Measurements from ENCODE around the gene ZC3HAV1. TPM values are rescaled to one million over a fixed set of nuclear protein-coding genes. Genes with fewer than 3 reads are reported as not detected.
"Not testable (repeated sequence)": the region's sequence is repeated elsewhere in the genome, so short reads cannot be mapped to it uniquely, and the experiment has no call there.

ZC3HAV1 gene
- total and polyA plus RNA-seq, 5 donors from 2014 or later = 122 to 220 (median 154) TPM

GRCh38 chr7:139129814-139130213 is 20.3 kb upstream of the ZC3HAV1 start:
- peaks cover 14% of the 10 kb centered on the region for H3K4me1 ChIP-seq (ENCODE audit: control insufficient read depth, insufficient read depth, low read length, poor library complexity, severe bottlenecking)
- H3K27me3 Mint-ChIP-seq; H3K27ac Mint-ChIP-seq; ATAC-seq (ENCODE audit: low read depth in 2 of 2); H3K9me3 ChIP-seq (ENCODE audit: control insufficient read depth in 2 of 2, low read length in 2 of 2); H3K36me3 Mint-ChIP-seq; H3K27me3 ChIP-seq (ENCODE audit: control insufficient read depth, insufficient read depth, low read length); H3K4me3 ChIP-seq (ENCODE audit: low read depth, low read length); H3K9me3 Mint-ChIP-seq; H3K27ac ChIP-seq (ENCODE audit: insufficient read depth, low read length, poor library complexity, severe bottlenecking); DNase-seq; H3K36me3 ChIP-seq (ENCODE audit: control insufficient read depth, insufficient read depth, low read length); H3K4me3 Mint-ChIP-seq: not testable (repeated sequence)
- H3K4me1 Mint-ChIP-seq = peaks cover 10 to 27% (median 20%) of the 10 kb centered on the region in 4 donors

DNA sequence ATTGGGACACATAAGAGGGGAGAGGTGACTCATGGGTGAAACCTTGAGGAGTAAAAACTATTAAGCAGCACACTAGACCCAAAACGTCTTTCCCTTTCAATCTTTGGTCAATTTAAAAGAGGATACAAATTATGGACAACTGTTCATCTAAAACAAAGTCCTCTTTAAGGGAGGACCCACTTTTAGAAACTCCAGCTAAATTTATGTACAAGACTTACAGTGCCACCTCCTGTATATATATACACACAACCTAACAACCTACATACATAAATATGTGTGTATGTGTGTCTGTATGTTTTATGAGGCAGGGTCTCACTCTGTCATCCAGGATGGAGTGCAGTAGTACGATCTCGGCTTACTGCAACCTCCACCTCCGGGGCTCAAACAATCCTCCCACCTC is 18.1 kb upstream of the ZC3HAV1 start:
- ATAC-seq (ENCODE audit: low read depth in 2 of 2) (peak; percentile 57 to 69), DNase-seq (peak in 1 of 3 donors; percentile 39)
- H3K36me3 Mint-ChIP-seq = no peaks in the 10 kb centered on the region
- no peaks in the 10 kb centered on the region for H3K9me3 ChIP-seq (ENCODE audit: control insufficient read depth in 2 of 2, low read length in 2 of 2)
- no peaks in the 10 kb centered on the region for H3K9me3 Mint-ChIP-seq
- H3K4me1 Mint-ChIP-seq = peaks cover 12 to 28% (median 16%) of the 10 kb centered on the region in 4 donors
- H3K4me3 ChIP-seq (ENCODE audit: low read depth, low read length) = no peak overlapping the region
- H3K36me3 ChIP-seq (ENCODE audit: control insufficient read depth, insufficient read depth, low read length) = no peaks in the 10 kb centered on the region
- H3K4me1 ChIP-seq (ENCODE audit: control insufficient read depth, insufficient read depth, low read length, poor library complexity, severe bottlenecking) = no peaks in the 10 kb centered on the region
- no peak overlapping the region for H3K27ac ChIP-seq (ENCODE audit: insufficient read depth, low read length, poor library complexity, severe bottlenecking)
- peak overlapping the region in 1 of 4 donors; percentile 15 for H3K4me3 Mint-ChIP-seq
- H3K27ac Mint-ChIP-seq = peak overlapping the region in 1 of 3 donors; percentile 4
- H3K27me3 Mint-ChIP-seq = peaks cover 10% of the 10 kb centered on the region
- no peaks in the 10 kb centered on the region for H3K27me3 ChIP-seq (ENCODE audit: control insufficient read depth, insufficient read depth, low read length)

- H3K27ac ChIP-seq (ENCODE audit: insufficient read depth, low read length, poor library complexity, severe bottlenecking) = no peak overlapping the region
- Mint-ChIP-seq H3K9me3 (no peaks in the 10 kb centered on the region), H3K4me3 (no peak overlapping the region), H3K4me1 (peaks cover 12 to 28% (median 15%) of the 10 kb centered on the region in 4 donors), H3K36me3 (no peaks in the 10 kb centered on the region), H3K27me3 (peaks cover 10% of the 10 kb centered on the region), H3K27ac (no peak overlapping the region)
- DNase-seq (no peak), ATAC-seq (ENCODE audit: low read depth in 2 of 2) (no peak)
- H3K4me3 ChIP-seq (ENCODE audit: low read depth, low read length) = no peak overlapping the region
- no peaks in the 10 kb centered on the region for H3K27me3 ChIP-seq (ENCODE audit: control insufficient read depth, insufficient read depth, low read length)
- H3K4me1 ChIP-seq (ENCODE audit: control insufficient read depth, insufficient read depth, low read length, poor library complexity, severe bottlenecking) = no peaks in the 10 kb centered on the region
- H3K9me3 ChIP-seq (ENCODE audit: control insufficient read depth in 2 of 2, low read length in 2 of 2) = no peaks in the 10 kb centered on the region
- no peaks in the 10 kb centered on the region for H3K36me3 ChIP-seq (ENCODE audit: control insufficient read depth, insufficient read depth, low read length)
Measured at GRCh38 chr7:139125657-139126056, 16.1 kb upstream of the ZC3HAV1 start.

DNA sequence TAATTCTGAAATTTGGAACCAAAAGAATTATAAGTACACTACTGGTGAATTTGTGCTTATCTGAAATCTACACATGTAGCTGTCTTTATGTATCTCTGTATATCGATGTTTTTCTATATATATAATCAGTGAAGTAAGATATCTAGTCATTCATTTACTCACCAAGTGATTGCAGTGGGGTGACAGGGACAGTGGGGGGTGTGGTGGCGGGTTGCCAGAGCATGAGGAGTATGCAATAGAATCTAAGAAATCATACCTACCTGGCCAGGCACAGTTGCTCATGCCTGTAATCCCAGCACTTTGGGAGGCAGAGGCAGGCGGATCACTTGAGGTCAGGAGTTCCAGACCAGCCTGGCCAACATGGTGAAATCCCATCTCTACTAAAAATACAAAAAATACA is 15.5 kb upstream of the ZC3HAV1 start:
- H3K36me3 Mint-ChIP-seq; DNase-seq; H3K4me3 ChIP-seq (ENCODE audit: low read depth, low read length); ATAC-seq (ENCODE audit: low read depth in 2 of 2); H3K4me1 ChIP-seq (ENCODE audit: control insufficient read depth, insufficient read depth, low read length, poor library complexity, severe bottlenecking); H3K9me3 ChIP-seq (ENCODE audit: control insufficient read depth in 2 of 2, low read length in 2 of 2); H3K27me3 Mint-ChIP-seq; H3K27ac ChIP-seq (ENCODE audit: insufficient read depth, low read length, poor library complexity, severe bottlenecking); H3K9me3 Mint-ChIP-seq; H3K36me3 ChIP-seq (ENCODE audit: control insufficient read depth, insufficient read depth, low read length); H3K27me3 ChIP-seq (ENCODE audit: control insufficient read depth, insufficient read depth, low read length): not testable (repeated sequence)
- H3K27ac Mint-ChIP-seq = peak overlapping the region in 1 of 3 donors; percentile 66
- peaks cover 12 to 28% (median 15%) of the 10 kb centered on the region in 4 donors for H3K4me1 Mint-ChIP-seq
- peak overlapping the region in 1 of 4 donors; percentile 32 for H3K4me3 Mint-ChIP-seq

DNA sequence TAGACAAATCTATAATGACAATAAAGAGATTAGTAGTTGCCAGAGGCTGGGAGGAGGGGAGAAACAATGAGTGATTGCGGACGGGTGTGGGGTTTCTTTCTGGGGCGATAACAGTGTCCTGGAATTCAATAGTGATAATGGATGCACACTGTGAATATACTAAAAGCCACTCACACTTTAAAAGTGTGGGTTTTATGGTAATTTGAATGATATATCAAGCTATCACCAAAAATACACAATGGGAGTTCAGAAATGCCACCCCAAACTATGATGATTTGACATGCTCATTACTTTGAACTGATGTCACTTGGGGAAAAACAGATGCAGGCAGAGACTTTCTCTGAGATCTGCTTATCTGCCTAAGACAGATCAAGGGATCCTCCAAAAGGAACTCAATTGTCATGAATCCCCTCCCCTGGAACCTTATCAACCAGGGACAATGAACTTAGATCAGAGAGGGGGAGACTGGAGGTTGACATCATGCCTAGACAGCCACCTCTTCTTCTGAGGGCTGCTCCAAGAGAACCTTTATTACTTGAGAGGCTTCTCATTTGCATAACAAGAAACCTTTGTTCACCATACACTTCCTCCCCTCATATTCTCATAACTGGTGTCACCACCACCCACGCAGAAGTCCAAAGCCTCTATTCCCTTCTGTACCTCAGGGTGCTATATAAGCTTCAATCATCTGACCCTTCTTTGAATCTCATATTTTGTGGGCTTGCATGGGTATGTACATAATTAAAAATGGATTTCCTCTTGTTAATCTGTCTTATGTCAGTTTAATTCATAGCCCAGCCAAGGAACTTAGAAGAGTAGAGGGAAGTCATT is 14.8 kb upstream of the ZC3HAV1 start:
- H3K4me1 Mint-ChIP-seq = peaks cover 13 to 34% (median 19%) of the 10 kb centered on the region in 4 donors
- Histone ChIP-seq H3K36me3 (ENCODE audit: control insufficient read depth, insufficient read depth, low read length) (no peaks in the 10 kb centered on the region), H3K4me1 (ENCODE audit: control insufficient read depth, insufficient read depth, low read length, poor library complexity, severe bottlenecking) (peaks cover 8% of the 10 kb centered on the region), H3K27me3 (ENCODE audit: control insufficient read depth, insufficient read depth, low read length) (no peaks in the 10 kb centered on the region), H3K4me3 (ENCODE audit: low read depth, low read length) (no peak overlapping the region), H3K27ac (ENCODE audit: insufficient read depth, low read length, poor library complexity, severe bottlenecking) (no peak overlapping the region), H3K9me3 (ENCODE audit: control insufficient read depth in 2 of 2, low read length in 2 of 2) (no peaks in the 10 kb centered on the region)
- peak overlapping the region in 1 of 4 donors; percentile 32 for H3K4me3 Mint-ChIP-seq
- no peaks in the 10 kb centered on the region for H3K36me3 Mint-ChIP-seq
- peak overlapping the region in 1 of 3 donors; percentile 66 for H3K27ac Mint-ChIP-seq
- DNase-seq = no peak
- no peak for ATAC-seq (ENCODE audit: low read depth in 2 of 2)
- H3K9me3 Mint-ChIP-seq = no peaks in the 10 kb centered on the region
- peaks cover 10% of the 10 kb centered on the region for H3K27me3 Mint-ChIP-seq

DNA sequence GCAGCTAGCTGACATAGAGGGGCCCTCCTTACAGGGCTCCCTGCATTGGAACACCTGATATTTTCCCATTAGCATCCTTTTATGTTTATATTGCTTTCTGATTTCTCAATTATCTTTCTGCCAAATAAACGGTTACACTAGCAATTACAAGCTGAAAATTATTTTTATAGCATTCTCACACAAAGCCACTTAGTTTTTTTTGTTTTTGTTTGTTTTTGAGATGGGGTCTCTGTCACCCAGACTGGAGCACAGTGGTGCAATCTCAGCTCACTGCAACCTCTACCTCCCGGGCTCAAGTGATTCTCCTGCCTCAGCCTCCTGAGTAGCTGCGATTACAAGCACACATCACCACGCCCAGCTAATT is 9.9 kb upstream of the ZC3HAV1 start:
- Histone ChIP-seq H3K27me3 (ENCODE audit: control insufficient read depth, insufficient read depth, low read length) (no peaks in the 10 kb centered on the region), H3K4me3 (ENCODE audit: low read depth, low read length) (peak overlapping the region; percentile 68), H3K36me3 (ENCODE audit: control insufficient read depth, insufficient read depth, low read length) (no peaks in the 10 kb centered on the region), H3K27ac (ENCODE audit: insufficient read depth, low read length, poor library complexity, severe bottlenecking) (peak overlapping the region; percentile 77), H3K9me3 (ENCODE audit: control insufficient read depth in 2 of 2, low read length in 2 of 2) (no peaks in the 10 kb centered on the region), H3K4me1 (ENCODE audit: control insufficient read depth, insufficient read depth, low read length, poor library complexity, severe bottlenecking) (peaks cover 20% of the 10 kb centered on the region)
- H3K4me1 Mint-ChIP-seq = peaks cover 14 to 33% (median 30%) of the 10 kb centered on the region in 4 donors
- peaks cover 6% of the 10 kb centered on the region for H3K27me3 Mint-ChIP-seq
- no peaks in the 10 kb centered on the region for H3K9me3 Mint-ChIP-seq
- peak overlapping the region; percentile 70 to 98 (median 94) for H3K27ac Mint-ChIP-seq
- H3K36me3 Mint-ChIP-seq = no peaks in the 10 kb centered on the region
- peak overlapping the region; percentile 74 to 81 (median 78) for H3K4me3 Mint-ChIP-seq
- ATAC-seq (ENCODE audit: low read depth in 2 of 2) (no peak), DNase-seq (no peak)

DNA sequence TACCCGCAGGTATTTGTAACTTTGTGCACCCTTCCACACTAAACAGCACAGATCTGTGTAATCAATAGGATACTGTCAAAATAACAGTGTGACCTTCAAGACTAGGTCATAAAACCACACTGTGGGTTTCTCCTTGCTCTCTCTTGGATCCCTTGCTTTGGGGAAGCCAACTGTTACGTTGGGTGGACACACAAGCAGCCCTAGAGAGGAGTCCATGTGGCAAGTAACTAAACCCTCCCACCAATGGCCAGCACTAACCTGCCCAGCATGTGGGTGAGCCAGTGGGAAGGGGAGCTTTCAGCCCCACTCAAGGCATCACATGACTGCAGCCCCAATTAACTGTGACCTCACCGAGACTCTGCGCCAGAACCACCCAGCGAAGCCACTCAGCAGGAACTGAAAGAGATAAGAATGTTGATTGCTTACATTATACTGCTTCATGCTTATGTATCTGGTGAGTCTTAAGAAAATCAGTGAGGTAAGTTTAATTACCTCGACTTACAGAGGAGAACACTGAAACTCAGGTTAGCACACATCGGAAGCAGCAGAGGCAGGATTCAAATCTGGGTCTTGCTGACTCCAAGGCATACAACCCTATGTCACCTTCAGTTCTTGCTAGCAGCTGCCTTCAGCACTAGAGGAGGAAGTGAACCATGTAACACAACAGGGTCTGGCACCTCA is 9.4 kb upstream of the ZC3HAV1 start:
- H3K4me3 ChIP-seq (ENCODE audit: low read depth, low read length) = peak overlapping the region; percentile 68
- peaks cover 20% of the 10 kb centered on the region for H3K4me1 ChIP-seq (ENCODE audit: control insufficient read depth, insufficient read depth, low read length, poor library complexity, severe bottlenecking)
- H3K9me3 ChIP-seq (ENCODE audit: control insufficient read depth in 2 of 2, low read length in 2 of 2) = no peaks in the 10 kb centered on the region
- Mint-ChIP-seq H3K9me3 (peaks cover 0 to 2% (median 0%) of the 10 kb centered on the region in 7 donors), H3K4me1 (peaks cover 13 to 37% (median 28%) of the 10 kb centered on the region in 4 donors), H3K36me3 (no peaks in the 10 kb centered on the region), H3K27ac (peak overlapping the region; percentile 70 to 98 (median 94)), H3K27me3 (peaks cover 5% of the 10 kb centered on the region), H3K4me3 (peak overlapping the region; percentile 74 to 81 (median 78))
- H3K36me3 ChIP-seq (ENCODE audit: control insufficient read depth, insufficient read depth, low read length) = no peaks in the 10 kb centered on the region
- H3K27me3 ChIP-seq (ENCODE audit: control insufficient read depth, insufficient read depth, low read length) = no peaks in the 10 kb centered on the region
- DNase-seq (peak; percentile 40 to 82 (median 59)), ATAC-seq (ENCODE audit: low read depth in 2 of 2) (peak; percentile 74 to 80)
- peak overlapping the region; percentile 77 for H3K27ac ChIP-seq (ENCODE audit: insufficient read depth, low read length, poor library complexity, severe bottlenecking)
